HepG2 (cell line): Measurements from ENCODE around the gene SLC26A5. TPM values are rescaled to one million over a fixed set of nuclear protein-coding genes. Genes with fewer than 3 reads are reported as not detected.

ENCODE experiments used
- ADNP ChIP-seq: sonication (generic); formaldehyde crosslinking; IDR thresholded peaks from 2 replicates; pipeline ENCODE4 v1.4.0; 2020; ENCODE audit warnings: missing genetic modification reagents
- CHD2 ChIP-seq: IDR thresholded peaks from 2 replicates; pipeline ENCODE4 v1.6.1; 2011; ENCODE audit warnings: low read depth, low read length, improper control_type of control experiment
- DBP ChIP-seq: sonication (generic); formaldehyde crosslinking; IDR thresholded peaks from 2 replicates; pipeline ENCODE4 v1.4.0; 2020; ENCODE audit warnings: missing genetic modification reagents; ENCODE audit errors: not compliant biosample characterization
- HIVEP1 ChIP-seq: sonication (generic); formaldehyde crosslinking; IDR thresholded peaks from 2 replicates; pipeline ENCODE4 v1.4.0; 2020; ENCODE audit warnings: mild to moderate bottlenecking, missing genetic modification reagents
- IRF1 ChIP-seq: sonication (generic); formaldehyde crosslinking; IDR thresholded peaks from 2 replicates; pipeline ENCODE4 v1.4.0; 2020; ENCODE audit warnings: low read depth, mild to moderate bottlenecking, missing genetic modification reagents
- KLF13 ChIP-seq: sonication (generic); formaldehyde crosslinking; IDR thresholded peaks from 2 replicates; pipeline ENCODE4 v1.4.0; 2020; ENCODE audit warnings: mild to moderate bottlenecking, missing genetic modification reagents
- MXD1 ChIP-seq: sonication (generic); formaldehyde crosslinking; IDR thresholded peaks from 2 replicates; pipeline ENCODE4 v1.4.0; 2020; ENCODE audit warnings: mild to moderate bottlenecking, missing genetic modification reagents
- NFKBIZ ChIP-seq: IDR thresholded peaks from 2 replicates; pipeline ENCODE4 v1.6.1; 2018; ENCODE audit warnings: missing genetic modification reagents, missing compliant biosample characterization
- NPAS2 ChIP-seq: sonication (generic); formaldehyde crosslinking; IDR thresholded peaks from 2 replicates; pipeline ENCODE4 v1.8.0; 2022; ENCODE audit warnings: mild to moderate bottlenecking, missing genetic modification reagents, borderline replicate concordance
- PBX2 ChIP-seq: IDR thresholded peaks from 2 replicates; pipeline ENCODE4 v1.6.1; 2016; ENCODE audit warnings: control low read depth
- PRDM15 ChIP-seq: sonication (generic); formaldehyde crosslinking; IDR thresholded peaks from 2 replicates; pipeline ENCODE4 v1.4.0; 2020; ENCODE audit warnings: missing genetic modification reagents
- SP4 ChIP-seq: sonication (generic); formaldehyde crosslinking; IDR thresholded peaks from 2 replicates; pipeline ENCODE4 v1.8.1; 2023; ENCODE audit warnings: mild to moderate bottlenecking, missing genetic modification reagents
- ZBTB43 ChIP-seq: sonication (generic); formaldehyde crosslinking; conservative IDR thresholded peaks from 2 replicates; pipeline ENCODE4 v1.4.0; 2020; ENCODE audit warnings: missing genetic modification reagents
- ZNF432 ChIP-seq: sonication (generic); formaldehyde crosslinking; IDR thresholded peaks from 2 replicates; pipeline ENCODE4 v1.5.0; 2020; ENCODE audit warnings: missing genetic modification reagents, mild to moderate bottlenecking, borderline replicate concordance
- ZNF543 ChIP-seq: sonication (generic); formaldehyde crosslinking; IDR thresholded peaks from 2 replicates; pipeline ENCODE4 v1.4.0; 2020; ENCODE audit warnings: mild to moderate bottlenecking, missing genetic modification reagents
- ZNF558 ChIP-seq: sonication (generic); formaldehyde crosslinking; IDR thresholded peaks from 2 replicates; pipeline ENCODE4 v1.9.0; 2022; ENCODE audit warnings: mild to moderate bottlenecking, missing genetic modification reagents, borderline replicate concordance
- ZNF572 ChIP-seq: sonication (generic); formaldehyde crosslinking; IDR thresholded peaks from 2 replicates; pipeline ENCODE4 v1.5.1; 2020; ENCODE audit warnings: mild to moderate bottlenecking, missing genetic modification reagents
- ZNF746 ChIP-seq: sonication (generic); formaldehyde crosslinking; IDR thresholded peaks from 2 replicates; pipeline ENCODE4 v1.8.0; 2022; ENCODE audit warnings: mild to moderate bottlenecking, missing genetic modification reagents
- ZNF879 ChIP-seq: sonication (generic); formaldehyde crosslinking; IDR thresholded peaks from 2 replicates; pipeline ENCODE4 v1.8.1; 2023; ENCODE audit warnings: missing genetic modification reagents
- polyA plus RNA-seq, 8 experiments: library from polyadenylated mRNA; depleted of rRNA in 3 of 8; stranded (reverse) in 7 of 8; unstranded in 1 of 8; fragments of >200 nt; fragmentation: Illumina TruSeq in 4 of 8; extraction: Trizol in 4 of 8; gene quantifications; 2 replicates each; pipeline versions ENCODE4 v1.2.1 to v1.2.3, GENCODE V29; 2011 to 2016; ENCODE audit warnings: low read depth in 4 of 8, missing spikeins in 1 of 8, mixed read lengths in 1 of 8; ENCODE audit not compliant: insufficient read depth in 1 of 8
- total RNA-seq, 5 experiments: library from RNA; depleted of rRNA; stranded (reverse); fragments of >200 nt; fragmentation: Illumina TruSeq; extraction: Trizol; gene quantifications; 2 replicates each; pipeline ENCODE4 v1.2.3, GENCODE V29; 2016; ENCODE audit warnings: low read depth in 1 of 5

The SLC26A5 gene
- total and polyA plus RNA-seq, 2 of the 13 experiments (the other 11 are each of a cell fraction or from before 2014, with no cell fraction given): 0.08 to 0.11 TPM

GRCh38 chr7:103347507-103348267 is 98.3 kb downstream of the SLC26A5 start, which contains the start of gene PSMC2 (continued):
- TF ChIP-seq ZNF543 (CRISPR knock-in tag) (no peak), PRDM15 (CRISPR knock-in tag) (peak; percentile 73; the same call in 1 of the 2 replicates), ZNF432 (no peak), NPAS2 (CRISPR knock-in tag) (no peak), KLF13 (no peak), PBX2 (no peak), NFKBIZ (0 out of 2 replicates have a peak, but pooled peaks have one; percentile 15), ZNF746 (no peak), ZNF879 (CRISPR knock-in tag) (no peak), CHD2 (no peak), DBP (CRISPR knock-in tag) (no peak), ZNF572 (CRISPR knock-in tag) (0 out of 2 replicates have a peak, but pooled peaks have one; percentile 52), SP4 (CRISPR knock-in tag) (no peak), IRF1 (no peak), HIVEP1 (CRISPR knock-in tag) (no peak), ADNP (CRISPR knock-in tag) (no peak), ZBTB43 (no peak), MXD1 (CRISPR knock-in tag) (no peak), ZNF558 (no peak)
